Osteocyte (in vitro differentiated cells): ENCODE data around the gene SHISA7. TPM values are rescaled to one million over a fixed set of nuclear protein-coding genes. Genes with fewer than 3 reads are reported as not detected.
"Not testable (repeated sequence)": the region's sequence is repeated elsewhere in the genome, so short reads cannot be mapped to it uniquely, and the experiment has no call there.

Experiments
- DNase-seq: peaks from one replicate; pipeline ENCODE4 v3.0.0; 2021; ENCODE audit warnings: mixed read lengths; ENCODE audit not compliant: unreplicated experiment; ENCODE audit errors: extremely low spot score
- H3K27ac Mint-ChIP-seq: one replicate; pipeline ENCODE4 v1.8.0; 2021; ENCODE audit warnings: mild to moderate bottlenecking, mixed read lengths; ENCODE audit not compliant: unreplicated experiment
- H3K27me3 Mint-ChIP-seq: one replicate; pipeline ENCODE4 v1.8.0; 2021; ENCODE audit warnings: mixed read lengths; ENCODE audit not compliant: unreplicated experiment
- H3K36me3 Mint-ChIP-seq: one replicate; pipeline ENCODE4 v1.8.0; 2021; ENCODE audit warnings: mixed read lengths; ENCODE audit not compliant: unreplicated experiment
- H3K4me1 Mint-ChIP-seq: one replicate; pipeline ENCODE4 v1.8.0; 2021; ENCODE audit warnings: mixed read lengths; ENCODE audit not compliant: unreplicated experiment
- H3K4me3 Mint-ChIP-seq: one replicate; pipeline ENCODE4 v1.8.0; 2021; ENCODE audit warnings: mild to moderate bottlenecking, moderate library complexity, mixed read lengths; ENCODE audit not compliant: unreplicated experiment
- H3K9me3 Mint-ChIP-seq: one replicate; pipeline ENCODE4 v1.8.0; 2021; ENCODE audit warnings: mixed read lengths; ENCODE audit not compliant: unreplicated experiment
- total RNA-seq: library from RNA; stranded (reverse); gene quantifications from 2 replicates; pipeline ENCODE4 v1.2.1, GENCODE V29; 2021
- TF ChIP-seq, protein P1 (sequence below): fragments of 200-600 bp; sonication (generic); IDR thresholded peaks from 2 replicates; pipeline ENCODE4 v1.5.0; 2021; ENCODE audit warnings: antibody characterized with exemption, mild to moderate bottlenecking, moderate library complexity

SHISA7 gene
- total RNA-seq, 1 donor from 2014 or later: not detected

- H3K36me3 Mint-ChIP-seq: peaks cover 28% of the 10 kb centered on the region
- H3K27ac Mint-ChIP-seq: no peak overlapping the region
- DNase-seq: no peak
- TF ChIP-seq, protein P1, sequence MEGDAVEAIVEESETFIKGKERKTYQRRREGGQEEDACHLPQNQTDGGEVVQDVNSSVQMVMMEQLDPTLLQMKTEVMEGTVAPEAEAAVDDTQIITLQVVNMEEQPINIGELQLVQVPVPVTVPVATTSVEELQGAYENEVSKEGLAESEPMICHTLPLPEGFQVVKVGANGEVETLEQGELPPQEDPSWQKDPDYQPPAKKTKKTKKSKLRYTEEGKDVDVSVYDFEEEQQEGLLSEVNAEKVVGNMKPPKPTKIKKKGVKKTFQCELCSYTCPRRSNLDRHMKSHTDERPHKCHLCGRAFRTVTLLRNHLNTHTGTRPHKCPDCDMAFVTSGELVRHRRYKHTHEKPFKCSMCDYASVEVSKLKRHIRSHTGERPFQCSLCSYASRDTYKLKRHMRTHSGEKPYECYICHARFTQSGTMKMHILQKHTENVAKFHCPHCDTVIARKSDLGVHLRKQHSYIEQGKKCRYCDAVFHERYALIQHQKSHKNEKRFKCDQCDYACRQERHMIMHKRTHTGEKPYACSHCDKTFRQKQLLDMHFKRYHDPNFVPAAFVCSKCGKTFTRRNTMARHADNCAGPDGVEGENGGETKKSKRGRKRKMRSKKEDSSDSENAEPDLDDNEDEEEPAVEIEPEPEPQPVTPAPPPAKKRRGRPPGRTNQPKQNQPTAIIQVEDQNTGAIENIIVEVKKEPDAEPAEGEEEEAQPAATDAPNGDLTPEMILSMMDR: no peak
- H3K4me1 Mint-ChIP-seq: peaks cover 19% of the 10 kb centered on the region
- no peaks in the 10 kb centered on the region for H3K27me3 Mint-ChIP-seq
- H3K4me3 Mint-ChIP-seq: no peak overlapping the region
- H3K9me3 Mint-ChIP-seq: no peaks in the 10 kb centered on the region
Observed at GRCh38 chr19:55402509-55402908, 40.6 kb downstream of the SHISA7 start.

GRCh38 chr19:55401390-55401789 is 41.7 kb downstream of the SHISA7 start:
- H3K4me1 Mint-ChIP-seq: peaks cover 14% of the 10 kb centered on the region
- H3K36me3 Mint-ChIP-seq: peaks cover 26% of the 10 kb centered on the region
- H3K9me3 Mint-ChIP-seq, H3K4me3 Mint-ChIP-seq, H3K27ac Mint-ChIP-seq, H3K27me3 Mint-ChIP-seq, DNase-seq: not testable (repeated sequence)

DNA sequence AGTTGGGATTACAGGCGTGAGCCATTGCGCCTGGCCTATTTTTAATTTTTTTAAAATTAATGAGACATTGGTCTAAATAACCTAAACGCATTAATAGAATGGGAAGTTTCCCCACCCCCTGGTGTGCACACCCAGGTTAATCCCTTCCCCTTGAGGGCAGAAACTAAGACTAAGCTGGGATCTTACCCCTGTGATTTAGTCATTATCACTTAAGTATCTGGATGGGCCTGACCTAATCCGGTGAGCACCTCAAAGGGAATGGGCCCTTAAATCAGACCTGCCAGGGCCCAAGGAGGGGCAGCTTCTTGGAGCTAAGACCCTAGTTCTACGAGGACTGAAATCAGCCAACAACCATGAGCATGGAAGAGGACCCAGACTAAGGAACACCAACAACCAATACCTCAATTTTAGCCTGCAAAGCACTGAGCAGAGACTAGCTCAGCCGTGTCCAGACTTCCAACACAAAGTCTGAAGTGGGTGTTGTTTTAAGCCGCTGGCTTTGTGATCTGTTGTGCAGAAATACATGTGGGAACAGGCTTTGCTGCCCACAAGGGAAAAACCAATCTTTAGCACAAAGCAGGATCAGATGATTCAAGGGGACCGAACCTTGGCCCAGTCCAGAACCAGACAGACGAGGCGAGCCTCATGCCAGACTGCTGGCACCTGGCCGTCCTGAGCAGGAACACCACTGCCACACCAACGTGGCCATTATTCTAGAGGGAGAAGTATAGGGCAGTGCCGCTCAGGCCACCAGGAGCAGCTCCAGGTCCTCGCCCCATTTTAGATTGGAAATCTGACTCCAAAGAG is 42.6 kb downstream of the SHISA7 start:
- peak overlapping the region; percentile 47 for H3K27ac Mint-ChIP-seq
- H3K36me3 Mint-ChIP-seq: peaks cover 20% of the 10 kb centered on the region
- H3K4me3 Mint-ChIP-seq: no peak overlapping the region
- TF ChIP-seq, protein P1: no peak
- no peaks in the 10 kb centered on the region for H3K9me3 Mint-ChIP-seq
- no peak for DNase-seq
- H3K27me3 Mint-ChIP-seq: no peaks in the 10 kb centered on the region
- H3K4me1 Mint-ChIP-seq: peaks cover 5% of the 10 kb centered on the region

DNA sequence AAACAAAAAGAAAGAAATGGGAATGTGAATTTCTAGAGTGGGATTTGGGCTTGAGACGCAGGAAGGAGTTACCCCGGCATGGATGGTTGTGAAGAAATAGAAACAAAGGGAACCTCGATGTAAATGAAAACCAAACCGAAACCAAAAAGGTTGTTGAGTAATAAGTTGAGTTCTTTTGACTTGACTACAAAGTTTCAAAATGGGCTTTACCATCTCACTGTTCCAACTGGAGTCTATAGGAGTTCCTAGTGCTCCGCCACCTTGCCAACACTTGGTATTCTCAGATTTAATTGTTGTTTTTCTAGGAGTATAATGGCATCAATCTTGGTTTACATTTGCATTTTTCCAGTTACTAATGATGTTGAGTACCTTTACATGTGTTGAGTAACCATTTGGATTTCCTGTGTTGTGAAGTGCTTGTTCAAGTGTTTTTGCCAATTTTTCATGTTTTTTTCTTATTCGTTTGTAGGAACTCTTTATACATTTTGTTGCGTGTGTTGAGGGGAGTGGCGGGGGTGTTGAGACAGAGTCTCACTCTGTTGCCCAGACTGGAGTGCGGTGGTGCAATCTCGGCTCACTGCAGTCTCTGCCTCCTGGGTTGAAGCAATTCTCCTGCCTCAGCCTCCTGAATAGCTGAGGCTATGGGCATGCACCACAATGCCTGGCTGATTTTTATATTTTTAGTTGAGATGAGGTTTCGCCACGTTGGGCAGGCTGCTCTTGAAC is 44.7 kb downstream of the SHISA7 start:
- no peak for DNase-seq
- Mint-ChIP-seq H3K4me1 (peaks cover 2% of the 10 kb centered on the region), H3K27me3 (no peaks in the 10 kb centered on the region), H3K27ac (peak overlapping the region; percentile 23), H3K4me3 (no peak overlapping the region), H3K9me3 (no peaks in the 10 kb centered on the region), H3K36me3 (peaks cover 15% of the 10 kb centered on the region)
- TF ChIP-seq, protein P1: no peak

- Mint-ChIP-seq H3K27ac (no peak overlapping the region), H3K36me3 (peaks cover 5% of the 10 kb centered on the region), H3K9me3 (no peaks in the 10 kb centered on the region), H3K4me1 (peaks cover 23% of the 10 kb centered on the region), H3K27me3 (no peaks in the 10 kb centered on the region), H3K4me3 (no peak overlapping the region)
- TF ChIP-seq, protein P1: no peak
- no peak for DNase-seq
Observed at GRCh38 chr19:55392820-55393761, 50.0 kb downstream of the SHISA7 start.
